ENCODE data around the gene ATG7.
A peak's percentile ranks its signal among the peaks of the same experiment; 100 is the strongest.

ATG7 gene

DNA sequence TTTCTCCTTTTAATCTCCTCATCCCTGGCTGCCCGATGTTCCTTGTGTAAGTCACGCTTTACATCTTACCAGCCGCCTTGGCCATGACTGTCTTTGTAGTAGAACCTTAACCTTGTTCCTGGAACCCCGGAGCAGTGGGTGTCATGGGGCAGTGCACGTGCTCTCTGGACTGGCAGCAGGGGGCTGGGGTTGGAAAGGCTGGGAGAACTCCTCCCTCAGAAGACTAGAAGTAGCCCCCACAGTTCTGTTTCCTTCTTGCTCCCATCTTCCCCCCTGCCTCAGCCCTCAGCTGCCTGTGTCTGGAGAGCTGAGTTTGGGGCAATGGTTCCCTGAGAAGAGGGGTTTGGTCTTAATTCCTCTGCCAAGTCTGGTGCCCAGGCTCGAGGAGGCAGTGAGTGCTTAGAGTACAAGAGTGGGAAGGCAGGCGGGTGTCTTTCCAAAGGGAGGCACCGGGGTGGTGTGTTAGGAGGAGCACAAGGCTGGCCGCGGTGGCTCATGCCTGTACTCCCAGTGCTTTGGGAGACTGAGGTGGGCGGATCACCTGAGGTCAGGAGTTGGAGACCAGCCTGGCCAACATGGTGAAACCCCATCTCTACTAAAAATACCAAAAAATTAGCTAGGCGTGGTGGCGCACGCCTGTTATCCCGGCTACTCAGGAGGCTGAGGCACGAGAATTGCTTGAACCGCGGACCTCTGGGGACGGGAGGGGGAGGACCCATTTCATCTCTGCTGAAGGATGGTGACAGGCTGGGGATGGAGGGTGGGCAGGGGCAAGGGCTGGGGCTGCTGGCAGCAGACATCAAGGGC, 271.1 kb downstream of the ATG7 start:
- Histone ChIP-seq H3K4me3 (replicated peaks; ENCODE audit: insufficient read depth, low read length) (no peak overlapping the region), H3K27me3 (ENCODE audit: insufficient read depth, poor library complexity, severe bottlenecking) (no peaks in the 10 kb centered on the region), H3K27ac (replicated peaks) (no peak overlapping the region)
- DNase-seq (ENCODE audit: low read depth in 1 of 2, low spot score in 1 of 2), result no peak
- TF ChIP-seq, protein P1, sequence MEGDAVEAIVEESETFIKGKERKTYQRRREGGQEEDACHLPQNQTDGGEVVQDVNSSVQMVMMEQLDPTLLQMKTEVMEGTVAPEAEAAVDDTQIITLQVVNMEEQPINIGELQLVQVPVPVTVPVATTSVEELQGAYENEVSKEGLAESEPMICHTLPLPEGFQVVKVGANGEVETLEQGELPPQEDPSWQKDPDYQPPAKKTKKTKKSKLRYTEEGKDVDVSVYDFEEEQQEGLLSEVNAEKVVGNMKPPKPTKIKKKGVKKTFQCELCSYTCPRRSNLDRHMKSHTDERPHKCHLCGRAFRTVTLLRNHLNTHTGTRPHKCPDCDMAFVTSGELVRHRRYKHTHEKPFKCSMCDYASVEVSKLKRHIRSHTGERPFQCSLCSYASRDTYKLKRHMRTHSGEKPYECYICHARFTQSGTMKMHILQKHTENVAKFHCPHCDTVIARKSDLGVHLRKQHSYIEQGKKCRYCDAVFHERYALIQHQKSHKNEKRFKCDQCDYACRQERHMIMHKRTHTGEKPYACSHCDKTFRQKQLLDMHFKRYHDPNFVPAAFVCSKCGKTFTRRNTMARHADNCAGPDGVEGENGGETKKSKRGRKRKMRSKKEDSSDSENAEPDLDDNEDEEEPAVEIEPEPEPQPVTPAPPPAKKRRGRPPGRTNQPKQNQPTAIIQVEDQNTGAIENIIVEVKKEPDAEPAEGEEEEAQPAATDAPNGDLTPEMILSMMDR (IDR thresholded peaks at IDR 0.05; ENCODE audit: insufficient read depth, low read length), result no peak
- no peak for TF ChIP-seq GABPA (IDR thresholded peaks at IDR 0.05; ENCODE audit: low read depth)
- TF ChIP-seq, protein P2, sequence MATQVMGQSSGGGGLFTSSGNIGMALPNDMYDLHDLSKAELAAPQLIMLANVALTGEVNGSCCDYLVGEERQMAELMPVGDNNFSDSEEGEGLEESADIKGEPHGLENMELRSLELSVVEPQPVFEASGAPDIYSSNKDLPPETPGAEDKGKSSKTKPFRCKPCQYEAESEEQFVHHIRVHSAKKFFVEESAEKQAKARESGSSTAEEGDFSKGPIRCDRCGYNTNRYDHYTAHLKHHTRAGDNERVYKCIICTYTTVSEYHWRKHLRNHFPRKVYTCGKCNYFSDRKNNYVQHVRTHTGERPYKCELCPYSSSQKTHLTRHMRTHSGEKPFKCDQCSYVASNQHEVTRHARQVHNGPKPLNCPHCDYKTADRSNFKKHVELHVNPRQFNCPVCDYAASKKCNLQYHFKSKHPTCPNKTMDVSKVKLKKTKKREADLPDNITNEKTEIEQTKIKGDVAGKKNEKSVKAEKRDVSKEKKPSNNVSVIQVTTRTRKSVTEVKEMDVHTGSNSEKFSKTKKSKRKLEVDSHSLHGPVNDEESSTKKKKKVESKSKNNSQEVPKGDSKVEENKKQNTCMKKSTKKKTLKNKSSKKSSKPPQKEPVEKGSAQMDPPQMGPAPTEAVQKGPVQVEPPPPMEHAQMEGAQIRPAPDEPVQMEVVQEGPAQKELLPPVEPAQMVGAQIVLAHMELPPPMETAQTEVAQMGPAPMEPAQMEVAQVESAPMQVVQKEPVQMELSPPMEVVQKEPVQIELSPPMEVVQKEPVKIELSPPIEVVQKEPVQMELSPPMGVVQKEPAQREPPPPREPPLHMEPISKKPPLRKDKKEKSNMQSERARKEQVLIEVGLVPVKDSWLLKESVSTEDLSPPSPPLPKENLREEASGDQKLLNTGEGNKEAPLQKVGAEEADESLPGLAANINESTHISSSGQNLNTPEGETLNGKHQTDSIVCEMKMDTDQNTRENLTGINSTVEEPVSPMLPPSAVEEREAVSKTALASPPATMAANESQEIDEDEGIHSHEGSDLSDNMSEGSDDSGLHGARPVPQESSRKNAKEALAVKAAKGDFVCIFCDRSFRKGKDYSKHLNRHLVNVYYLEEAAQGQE (IDR thresholded peaks at IDR 0.05; ENCODE audit: insufficient replicate concordance, low read depth), result no peak
- no peak for TF ChIP-seq POLR2AphosphoS5 (IDR thresholded peaks at IDR 0.05; ENCODE audit: low read depth)
- TF ChIP-seq SPI1 (IDR thresholded peaks at IDR 0.05; ENCODE audit: borderline replicate concordance, low read depth), result no peak

DNA sequence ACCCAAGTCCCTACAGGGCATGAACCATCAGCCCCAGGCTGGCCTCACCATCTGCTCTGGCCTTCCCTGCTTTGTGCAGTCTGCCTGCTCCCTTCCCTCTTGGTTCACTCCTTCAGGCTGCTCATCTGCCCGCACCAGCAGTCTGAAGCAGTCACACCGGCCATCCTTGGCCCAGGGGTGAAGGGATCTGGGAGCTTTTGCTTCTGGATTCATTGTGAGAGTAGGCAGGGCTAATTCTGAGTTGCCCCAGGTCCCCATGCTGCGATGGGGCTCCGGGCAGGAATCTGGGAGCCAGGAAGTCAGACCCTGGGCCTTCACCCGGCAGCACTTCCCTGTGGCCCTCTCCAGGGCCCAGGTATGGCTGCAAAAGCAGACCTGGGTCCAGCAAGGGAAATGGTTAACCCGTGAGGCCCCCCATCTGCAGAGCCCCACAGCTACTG, 271.8 kb downstream of the ATG7 start:
- Histone ChIP-seq H3K27me3 (ENCODE audit: insufficient read depth, poor library complexity, severe bottlenecking) (no peaks in the 10 kb centered on the region), H3K27ac (replicated peaks) (no peak overlapping the region)
- DNase-seq (ENCODE audit: low read depth in 1 of 2, low spot score in 1 of 2), result no peak

DNA sequence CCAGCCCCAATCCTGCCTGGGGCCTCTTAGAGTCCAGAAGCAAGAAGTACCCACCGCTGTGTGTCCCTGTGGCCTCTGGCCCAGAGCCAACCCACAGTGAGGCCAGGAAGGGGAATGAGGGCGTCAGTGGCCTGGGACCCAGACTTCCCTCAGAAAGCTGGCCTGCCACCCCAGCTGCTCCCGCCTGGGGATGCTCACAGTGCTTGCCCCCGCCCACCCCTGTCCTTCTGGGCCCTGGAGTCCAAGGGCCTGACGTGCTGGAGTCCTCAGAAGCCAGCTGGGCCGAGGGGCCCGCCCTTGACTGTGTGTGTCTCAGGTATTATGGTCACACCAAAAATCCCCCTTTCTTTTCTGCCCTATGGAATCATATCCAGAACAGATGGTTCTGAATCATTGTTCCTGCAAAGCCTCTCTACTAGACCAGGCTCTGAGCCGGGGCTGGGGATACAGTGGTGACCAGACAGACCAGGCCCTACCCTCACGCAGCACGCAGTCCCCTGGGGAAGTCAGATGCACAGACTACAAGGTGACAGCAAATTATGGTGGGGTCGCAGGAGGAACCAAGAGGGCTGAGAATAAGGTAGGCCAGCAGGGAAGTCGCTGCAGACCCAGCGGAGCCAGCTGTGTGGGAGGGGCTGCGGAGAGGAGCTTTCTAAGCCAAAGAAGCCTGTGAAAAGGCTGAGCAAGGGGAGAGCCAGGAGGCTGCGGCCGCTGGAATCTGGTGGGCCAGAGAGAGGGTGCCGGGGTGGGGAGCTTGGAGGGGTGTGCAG, 272.4 kb downstream of the ATG7 start:
- TF ChIP-seq POLR2AphosphoS5 (IDR thresholded peaks at IDR 0.05; ENCODE audit: low read depth), result peak; percentile 39; the same call in 1 of the 2 replicates
- TF ChIP-seq, protein P1 (IDR thresholded peaks at IDR 0.05; ENCODE audit: insufficient read depth, low read length), result no peak
- no peaks in the 10 kb centered on the region for H3K27me3 ChIP-seq (ENCODE audit: insufficient read depth, poor library complexity, severe bottlenecking)
- H3K4me3 ChIP-seq (replicated peaks; ENCODE audit: insufficient read depth, low read length), result no peak overlapping the region
- DNase-seq (ENCODE audit: low read depth in 1 of 2, low spot score in 1 of 2), result peak; percentile 28 to 38
- no peak overlapping the region for H3K27ac ChIP-seq (replicated peaks)

More for the DNA sequence above, 271.8 kb downstream of the ATG7 start:
- no peak overlapping the region for H3K4me3 ChIP-seq (replicated peaks; ENCODE audit: insufficient read depth, low read length)
- TF ChIP-seq GABPA (IDR thresholded peaks at IDR 0.05; ENCODE audit: low read depth), result no peak
- no peak for TF ChIP-seq SPI1 (IDR thresholded peaks at IDR 0.05; ENCODE audit: borderline replicate concordance, low read depth)
- TF ChIP-seq, protein P2 (IDR thresholded peaks at IDR 0.05; ENCODE audit: insufficient replicate concordance, low read depth), result no peak
- no peak for TF ChIP-seq POLR2AphosphoS5 (IDR thresholded peaks at IDR 0.05; ENCODE audit: low read depth)

DNA sequence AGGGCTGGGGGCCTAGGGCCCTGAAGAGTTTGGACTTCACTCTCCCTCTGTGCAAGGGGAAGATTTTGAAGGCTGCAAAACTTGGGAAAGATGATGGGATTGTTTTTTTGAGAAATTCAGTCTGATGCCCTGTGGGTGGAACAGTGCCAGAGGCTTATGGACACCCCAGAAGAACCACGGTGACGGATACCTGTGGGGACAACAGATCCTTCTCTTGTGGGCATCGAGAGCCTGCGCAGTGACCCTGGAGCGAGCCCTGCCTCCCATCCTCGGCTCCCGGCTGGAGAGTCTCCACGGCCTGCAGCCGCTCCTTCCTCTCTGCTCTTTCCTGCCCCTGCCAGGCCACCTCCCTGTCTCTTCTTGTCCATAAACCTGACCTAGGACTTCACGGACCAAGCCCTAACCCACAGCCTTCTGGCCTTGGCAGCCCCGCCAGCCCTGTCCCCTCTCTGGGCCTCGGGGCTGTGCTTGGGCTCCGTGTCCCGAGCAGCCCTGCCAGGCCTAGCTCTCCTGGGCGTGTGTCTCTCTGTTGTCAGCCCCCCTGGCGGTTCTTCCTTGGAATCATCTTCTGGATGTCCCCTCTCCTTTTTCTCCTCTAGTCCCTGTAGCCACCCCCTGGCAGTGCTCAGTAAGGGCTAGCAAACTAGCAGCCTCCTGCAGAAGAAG, 273.1 kb downstream of the ATG7 start:
- no peak overlapping the region for H3K27ac ChIP-seq (replicated peaks)
- no peaks in the 10 kb centered on the region for H3K27me3 ChIP-seq (ENCODE audit: insufficient read depth, poor library complexity, severe bottlenecking)
- DNase-seq (ENCODE audit: low read depth in 1 of 2, low spot score in 1 of 2), result no peak
- no peak for TF ChIP-seq GABPA (IDR thresholded peaks at IDR 0.05; ENCODE audit: low read depth)
- TF ChIP-seq, protein P2 (IDR thresholded peaks at IDR 0.05; ENCODE audit: insufficient replicate concordance, low read depth), result no peak
- no peak overlapping the region for H3K4me3 ChIP-seq (replicated peaks; ENCODE audit: insufficient read depth, low read length)

All from HL-60 (cell line).